SK-N-SH (cell line): Measurements from ENCODE around the gene BSPRY. TPM values are rescaled to one million over a fixed set of nuclear protein-coding genes. Genes with fewer than 3 reads are reported as not detected.

Source experiments
- CTCF ChIA-PET: fragments of 300-600, 350-600 bp; formaldehyde crosslinking; extraction: SDS; loops from one replicate; lab custom pipeline; 2021; lab: Yijun Ruan, JAX
- POLR2A ChIA-PET: fragments of 350-600 bp; sonication (Branson Sonifier 250); formaldehyde crosslinking; extraction: SDS; loops from one replicate; lab custom pipeline; 2020; ENCODE audit warnings: antibody characterized with exemption, inconsistent platforms; lab: Yijun Ruan, JAX
- DNase-seq: peaks from one replicate; pipeline ENCODE4 v3.0.0; 2012
- H2AFZ ChIP-seq: fragments of 200-600 bp; sonication (generic); 2 replicates; pipeline ENCODE4 v1.8.1; 2016; ENCODE audit warnings: antibody characterized with exemption, mild to moderate bottlenecking, low read depth
- H3F3A ChIP-seq: fragments of 200-600 bp; sonication (generic); replicated peaks from 2 replicates; pipeline ENCODE3; 2016; ENCODE audit warnings: antibody characterized with exemption, mild to moderate bottlenecking; ENCODE audit not compliant: insufficient read depth
- H3K27ac ChIP-seq, 2 experiments: fragments of 200-500 bp in 1 of 2; fragments of 200-600 bp in 1 of 2; sonication (Bioruptor generic) in 1 of 2; sonication (generic), shearing (Covaris generic) in 1 of 2; 2 replicates each; pipeline versions ENCODE4 v1.5.1 to v1.6.1; 2014 to 2016; ENCODE audit warnings: low read depth in 2 of 2, inconsistent platforms in 1 of 2, low read length in 1 of 2, mild to moderate bottlenecking in 1 of 2, mixed read lengths in 1 of 2
- H3K27me3 ChIP-seq: fragments of 200-600 bp; sonication (generic), shearing (Covaris generic); 2 replicates; pipeline ENCODE4 v1.6.1; 2016; ENCODE audit warnings: mixed run types; ENCODE audit not compliant: insufficient read depth
- H3K36me3 ChIP-seq, 2 experiments: fragments of 200-500 bp in 1 of 2; fragments of 200-600 bp in 1 of 2; sonication (Bioruptor generic) in 1 of 2; sonication (generic) in 1 of 2; replicated peaks in 1 of 2; 2 replicates each; pipeline versions ENCODE3 to v1.5.1; 2014 to 2016; ENCODE audit warnings: low read length in 1 of 2, mild to moderate bottlenecking in 1 of 2; ENCODE audit not compliant: insufficient read depth in 2 of 2, control insufficient read depth in 1 of 2
- H3K4me1 ChIP-seq, 2 experiments: fragments of 200-500 bp in 1 of 2; fragments of 200-600 bp in 1 of 2; sonication (Bioruptor generic) in 1 of 2; sonication (generic), shearing (Covaris generic) in 1 of 2; 2 replicates each; pipeline versions ENCODE4 v1.5.1 to v1.6.1; 2014 to 2016; ENCODE audit warnings: low read depth in 1 of 2, low read length in 1 of 2, mixed run types in 1 of 2; ENCODE audit not compliant: insufficient read depth in 2 of 2, control insufficient read depth in 1 of 2
- H3K4me2 ChIP-seq: fragments of 200-600 bp; sonication (generic), shearing (Covaris generic); 2 replicates; pipeline ENCODE4 v1.6.1; 2017; ENCODE audit warnings: mixed run types
- H3K4me3 ChIP-seq, 2 experiments: fragments of 200-500 bp in 1 of 2; fragments of 200-600 bp in 1 of 2; sonication (Bioruptor generic) in 1 of 2; sonication (generic), shearing (Covaris generic) in 1 of 2; 2 replicates each; pipeline versions ENCODE4 v1.5.1 to v1.8.1; 2014 to 2016; ENCODE audit warnings: low read depth in 2 of 2, inconsistent platforms in 1 of 2, low read length in 1 of 2, mild to moderate bottlenecking in 1 of 2, mixed read lengths in 1 of 2, moderate library complexity in 1 of 2
- H3K79me2 ChIP-seq: fragments of 200-600 bp; sonication (generic); 2 replicates; pipeline ENCODE4 v1.8.1; 2017; ENCODE audit warnings: mild to moderate bottlenecking; ENCODE audit not compliant: insufficient read depth
- H3K9ac ChIP-seq: fragments of 200-600 bp; sonication (generic); 2 replicates; pipeline ENCODE4 v1.6.1; 2017; ENCODE audit warnings: mixed run types
- H3K9me2 ChIP-seq: fragments of 200-600 bp; sonication (generic); 2 replicates; pipeline ENCODE4 v1.6.1; 2017; ENCODE audit warnings: mixed run types
- H3K9me3 ChIP-seq: fragments of 200-600 bp; sonication (generic); 2 replicates; pipeline ENCODE4 v1.6.1; 2017; ENCODE audit warnings: mixed run types, mild to moderate bottlenecking, moderate library complexity
- H4K20me1 ChIP-seq: fragments of 200-600 bp; sonication (generic); 2 replicates; pipeline ENCODE4 v1.6.1; 2017; ENCODE audit warnings: mild to moderate bottlenecking, mixed run types; ENCODE audit not compliant: insufficient read depth
- CTCF ChIP-seq: fragments of 200-600 bp; sonication (generic); IDR thresholded peaks from 2 replicates; pipeline ENCODE4 v1.6.1; 2017; ENCODE audit warnings: antibody characterized with exemption, mild to moderate bottlenecking, moderate library complexity
- ELF1 ChIP-seq: IDR thresholded peaks from 2 replicates; pipeline ENCODE4 v1.4.0; 2012
- EP300 ChIP-seq, 2 experiments: IDR thresholded peaks; 2 replicates each; pipeline versions ENCODE4 v1.4.0 to v1.6.1; 2012; ENCODE audit warnings: borderline replicate concordance in 1 of 2, low read depth in 1 of 2, low read length in 1 of 2
- GABPA ChIP-seq: IDR thresholded peaks from 2 replicates; pipeline ENCODE4 v1.4.0; 2012; ENCODE audit warnings: low read depth, mild to moderate bottlenecking
- GATA2 ChIP-seq: sonication (generic); formaldehyde crosslinking; IDR thresholded peaks from 2 replicates; pipeline ENCODE4 v1.5.0; 2020; ENCODE audit warnings: mild to moderate bottlenecking, missing genetic modification reagents
- IRF3 ChIP-seq: fragments of 150-350 bp; IDR thresholded peaks from 2 replicates; pipeline ENCODE4 v1.6.1; 2016; ENCODE audit warnings: mild to moderate bottlenecking, low read depth, low read length
- JUND ChIP-seq: IDR thresholded peaks from 2 replicates; pipeline ENCODE4 v1.4.0; 2012
- MAX ChIP-seq: IDR thresholded peaks from 2 replicates; pipeline ENCODE4 v1.4.0; 2012; ENCODE audit warnings: low read depth
- MEF2A ChIP-seq: IDR thresholded peaks from 2 replicates; pipeline ENCODE4 v1.4.0; 2012; ENCODE audit warnings: low read depth, borderline replicate concordance
- MXI1 ChIP-seq: IDR thresholded peaks from 2 replicates; pipeline ENCODE4 v1.6.1; 2012; ENCODE audit warnings: mild to moderate bottlenecking, low read depth, low read length, improper control_type of control experiment
- NFIC ChIP-seq: IDR thresholded peaks from 2 replicates; pipeline ENCODE4 v1.4.0; 2012; ENCODE audit warnings: borderline replicate concordance
- RAD21 ChIP-seq: IDR thresholded peaks from 2 replicates; pipeline ENCODE4 v1.6.1; 2012; ENCODE audit warnings: mild to moderate bottlenecking, low read length
- SIN3A ChIP-seq: IDR thresholded peaks from 2 replicates; pipeline ENCODE4 v1.6.1; 2012; ENCODE audit warnings: low read depth, mild to moderate bottlenecking, low read length, moderate library complexity, borderline replicate concordance
- TCF12 ChIP-seq: IDR thresholded peaks from 2 replicates; pipeline ENCODE4 v1.4.0; 2012
- USF1 ChIP-seq: IDR thresholded peaks from 2 replicates; pipeline ENCODE4 v1.4.0; 2012; ENCODE audit warnings: low read depth, borderline replicate concordance
- USF2 ChIP-seq: fragments of 150-350 bp; IDR thresholded peaks from 2 replicates; pipeline ENCODE4 v1.6.1; 2017; ENCODE audit warnings: antibody characterized with exemption, low read length, low read depth, borderline replicate concordance
- YY1 ChIP-seq: IDR thresholded peaks from 2 replicates; pipeline ENCODE4 v1.4.0; 2012; ENCODE audit warnings: low read depth, mild to moderate bottlenecking
- WGBS: methylation state at CpG from one replicate; pipeline ENCODE4 v1.1.6; 2017; ENCODE audit warnings: low lambda C conversion rate; 5-methylcytosine and 5-hydroxymethylcytosine counted together
- polyA plus RNA-seq, 3 experiments: library from polyadenylated mRNA; depleted of rRNA; stranded (reverse); fragments of >200 nt; gene quantifications; 2 replicates each; pipeline ENCODE4 v1.2.3, GENCODE V29; 2012

Gene BSPRY
- polyA plus RNA-seq, 1 of the 3 experiments (the other 2 are of a cell fraction): not detected

- Histone ChIP-seq H3K9me3 (no peaks in the 10 kb centered on the region), H3K27ac (no peak overlapping the region), H3K4me3 (no peak overlapping the region), H3K9me2 (no peaks in the 10 kb centered on the region), H3K27me3 (no peaks in the 10 kb centered on the region), H3K79me2 (no peaks in the 10 kb centered on the region), H3K36me3 (no peaks in the 10 kb centered on the region), H4K20me1 (no peaks in the 10 kb centered on the region), H3K4me1 (peaks cover 0 to 8% of the 10 kb centered on the region in 2 experiments; a peak in 2 of 4 replicates), H2AFZ (no peak overlapping the region), H3K9ac (no peak overlapping the region), H3F3A (peaks cover 10% of the 10 kb centered on the region), H3K4me2 (no peak overlapping the region)
- no peak for DNase-seq
- POLR2A ChIA-PET: no interaction called here
- 77% methylated on average over 3 of the region's 3 CpGs for WGBS
- TF ChIP-seq TCF12 (no peak), YY1 (no peak), USF2 (no peak), GATA2 (CRISPR knock-in tag) (no peak), CTCF (no peak), GABPA (no peak), MAX (no peak), JUND (no peak), SIN3A (no peak), MXI1 (no peak), USF1 (no peak), RAD21 (no peak), ELF1 (no peak), IRF3 (no peak), EP300 (IDR thresholded peaks at IDR 0.05; ENCODE audit: borderline replicate concordance in 1 of 2, low read depth in 1 of 2, low read length in 1 of 2) (no peak), MEF2A (no peak), NFIC (no peak)
- CTCF ChIA-PET: interaction anchor here (2.2 kb wide), 1 partner anchor 13 kb away, joined by 6 read pairs; the partner anchor contains the start of gene BSPRY
Measured at GRCh38 chr9:113363336-113363735, 14.0 kb downstream of the BSPRY start.
